ENCODE data around the gene LSG1. TPM values are rescaled to one million over a fixed set of nuclear protein-coding genes. Genes with fewer than 3 reads are reported as not detected.

Gene LSG1
- total RNA-seq, 1 donor from 2014 or later: 55.4 TPM

DNA sequence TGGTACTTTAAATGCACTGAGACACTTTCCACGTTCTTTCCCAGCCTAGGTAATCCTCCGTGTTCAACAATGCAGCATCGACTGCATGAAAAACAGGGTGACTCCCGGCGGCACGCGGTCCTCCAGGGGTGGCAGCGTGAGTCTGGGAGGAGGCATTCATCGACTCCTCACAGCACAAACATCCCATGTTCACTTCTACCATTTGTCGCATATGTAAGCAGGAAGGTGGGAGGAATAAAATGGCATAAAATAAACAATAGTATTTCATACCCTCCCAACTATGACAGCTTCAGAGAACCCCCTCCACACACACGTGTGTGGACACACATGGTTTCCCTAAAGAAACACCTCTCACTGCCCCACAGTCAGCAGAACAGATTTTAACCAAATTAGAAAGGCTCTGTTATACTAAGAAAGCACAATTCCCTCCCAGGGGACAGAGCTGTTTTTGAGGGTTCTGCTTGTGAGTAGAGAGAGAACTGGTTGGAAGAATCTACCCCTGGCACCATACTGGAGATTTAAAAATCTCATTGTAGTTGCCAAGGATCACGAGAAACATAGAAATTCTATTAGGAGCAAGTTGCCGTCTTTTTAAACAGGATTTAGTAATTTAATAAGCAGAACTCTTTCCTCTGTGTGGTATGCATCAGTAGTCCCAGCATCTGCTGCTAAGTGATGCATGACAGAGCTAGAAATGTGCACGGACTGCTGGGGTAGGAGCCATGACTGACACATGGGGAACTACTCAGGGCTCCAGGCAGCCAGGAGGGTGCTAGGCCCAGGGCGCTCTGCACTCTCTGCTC, 19.7 kb upstream of the LSG1 start:
- intact Hi-C loops (cut with micrococcal nuclease): loop anchor here (1.0 kb wide), 1 partner anchor 46 kb away; no protein-coding TSS in a partner anchor
- Mint-ChIP-seq H3K9me3 (no peaks in the 10 kb centered on the region), H3K4me3 (peak overlapping the region; percentile 73), H3K36me3 (ENCODE audit: low read depth) (peaks cover 13% of the 10 kb centered on the region), H3K4me1 (peaks cover 84% of the 10 kb centered on the region), H3K27ac (peak overlapping the region; percentile 97), H3K27me3 (no peaks in the 10 kb centered on the region)
- POLR2A ChIA-PET: interaction anchor here (0.6 to 4.0 kb wide), 24 partner anchors 9 to 851 kb away, joined by 3 to 47 read pairs (median 4); partner anchors contain the start of genes LSG1, PPP1R2 and XXYLT1
- TF ChIP-seq, protein P1, sequence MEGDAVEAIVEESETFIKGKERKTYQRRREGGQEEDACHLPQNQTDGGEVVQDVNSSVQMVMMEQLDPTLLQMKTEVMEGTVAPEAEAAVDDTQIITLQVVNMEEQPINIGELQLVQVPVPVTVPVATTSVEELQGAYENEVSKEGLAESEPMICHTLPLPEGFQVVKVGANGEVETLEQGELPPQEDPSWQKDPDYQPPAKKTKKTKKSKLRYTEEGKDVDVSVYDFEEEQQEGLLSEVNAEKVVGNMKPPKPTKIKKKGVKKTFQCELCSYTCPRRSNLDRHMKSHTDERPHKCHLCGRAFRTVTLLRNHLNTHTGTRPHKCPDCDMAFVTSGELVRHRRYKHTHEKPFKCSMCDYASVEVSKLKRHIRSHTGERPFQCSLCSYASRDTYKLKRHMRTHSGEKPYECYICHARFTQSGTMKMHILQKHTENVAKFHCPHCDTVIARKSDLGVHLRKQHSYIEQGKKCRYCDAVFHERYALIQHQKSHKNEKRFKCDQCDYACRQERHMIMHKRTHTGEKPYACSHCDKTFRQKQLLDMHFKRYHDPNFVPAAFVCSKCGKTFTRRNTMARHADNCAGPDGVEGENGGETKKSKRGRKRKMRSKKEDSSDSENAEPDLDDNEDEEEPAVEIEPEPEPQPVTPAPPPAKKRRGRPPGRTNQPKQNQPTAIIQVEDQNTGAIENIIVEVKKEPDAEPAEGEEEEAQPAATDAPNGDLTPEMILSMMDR (IDR thresholded peaks at IDR 0.05): no peak
- DNase-seq (peak; percentile 30), ATAC-seq (ENCODE audit: low read depth) (peak; percentile 62)
- CTCF ChIA-PET: interaction anchor here (0.8 to 3.1 kb wide), 4 partner anchors 9 to 580 kb away, joined by 3 to 13 read pairs (median 4); partner anchors contain the start of gene XXYLT1

DNA sequence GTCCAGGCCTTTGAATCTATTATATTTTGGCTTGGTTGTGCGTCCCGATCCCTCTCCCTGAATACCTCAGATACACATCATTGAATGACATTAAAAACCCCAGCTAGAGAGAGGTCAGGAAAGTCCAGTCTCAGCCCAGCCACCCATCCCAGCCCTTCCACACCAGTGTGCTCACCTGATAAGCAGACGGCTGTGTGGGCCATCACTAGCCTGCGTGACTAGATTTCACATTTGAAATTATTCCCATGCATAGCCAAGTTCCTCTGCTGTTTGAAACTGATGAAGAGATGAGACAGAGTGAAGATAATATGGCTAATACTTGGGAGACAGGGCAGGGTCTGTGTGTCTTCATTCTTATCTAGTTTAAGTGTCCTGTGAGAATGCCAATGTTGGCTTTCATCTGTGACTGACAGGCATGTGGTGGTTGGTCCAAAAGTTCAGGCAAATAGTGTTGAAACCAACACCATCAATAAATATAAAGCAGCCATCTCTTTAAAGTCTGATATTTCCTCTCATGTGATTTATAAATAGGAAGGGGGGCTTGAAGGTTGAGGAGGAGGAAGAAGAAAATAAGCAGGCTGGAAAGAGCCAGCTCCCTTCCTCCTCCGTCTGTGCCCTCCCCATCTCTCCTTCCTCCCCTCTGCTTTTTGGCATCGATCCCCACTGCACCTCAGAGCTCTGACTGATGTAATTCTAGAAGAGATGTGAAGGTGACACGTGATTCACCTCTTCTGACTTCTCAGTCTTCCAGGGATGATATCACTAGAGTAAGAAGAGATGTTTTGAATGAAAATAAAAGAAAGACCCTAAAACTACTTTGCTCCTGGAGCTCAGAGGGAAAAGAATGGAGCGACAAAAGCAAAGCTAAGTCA, 18.7 kb upstream of the LSG1 start:
- no peaks in the 10 kb centered on the region for H3K9me3 Mint-ChIP-seq
- H3K4me3 Mint-ChIP-seq: peak overlapping the region; percentile 73
- CTCF ChIA-PET: interaction anchor here (0.8 to 3.1 kb wide), 4 partner anchors 8 to 580 kb away, joined by 3 to 13 read pairs (median 4); partner anchors contain the start of gene XXYLT1
- TF ChIP-seq, protein P1 (IDR thresholded peaks at IDR 0.05): no peak
- DNase-seq (no peak), ATAC-seq (ENCODE audit: low read depth) (no peak)
- peak overlapping the region; percentile 97 for H3K27ac Mint-ChIP-seq
- POLR2A ChIA-PET: interaction anchor here (0.6 to 4.0 kb wide), 23 partner anchors 8 to 852 kb away, joined by 3 to 47 read pairs (median 4); partner anchors contain the start of genes LSG1, PPP1R2 and XXYLT1
- H3K36me3 Mint-ChIP-seq (ENCODE audit: low read depth): peaks cover 17% of the 10 kb centered on the region
- H3K27me3 Mint-ChIP-seq: no peaks in the 10 kb centered on the region
- H3K4me1 Mint-ChIP-seq: peaks cover 79% of the 10 kb centered on the region
- intact Hi-C loops (cut with micrococcal nuclease): loop anchor here (1.0 kb wide), 1 partner anchor 47 kb away; no protein-coding TSS in a partner anchor

DNA sequence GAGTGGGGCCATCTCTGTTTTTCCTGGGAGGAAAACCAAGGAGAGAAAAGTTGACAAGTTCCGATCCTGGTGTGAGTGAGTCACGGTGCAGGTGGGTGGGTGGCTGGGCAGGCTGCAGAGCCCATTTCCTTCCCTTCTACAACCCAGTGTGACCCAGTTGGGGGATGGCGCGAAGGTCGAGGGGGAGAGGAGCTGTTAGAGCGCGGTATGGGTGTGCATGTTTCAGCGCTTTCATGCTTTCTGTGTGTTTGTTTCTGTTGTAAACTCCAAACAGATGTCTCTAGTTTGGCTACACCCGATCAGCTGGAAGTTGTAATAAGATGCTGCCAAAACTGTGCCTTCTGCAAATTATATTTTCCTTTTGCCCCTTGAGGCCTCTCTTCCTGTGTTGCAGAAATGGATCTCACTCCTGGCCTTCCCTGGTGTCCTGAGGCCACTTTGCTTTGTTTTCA, 17.5 kb upstream of the LSG1 start:
- Mint-ChIP-seq H3K27ac (peak overlapping the region; percentile 92), H3K4me1 (peaks cover 80% of the 10 kb centered on the region), H3K4me3 (peak overlapping the region; percentile 91), H3K27me3 (no peaks in the 10 kb centered on the region), H3K9me3 (no peaks in the 10 kb centered on the region), H3K36me3 (ENCODE audit: low read depth) (peaks cover 20% of the 10 kb centered on the region)
- intact Hi-C loops (cut with micrococcal nuclease): loop anchor here (2.0 to 10.0 kb wide), 4 partner anchors 465 to 1945 kb away; partner anchors contain the start of genes ACAP2, NRROS and TNK2
- TF ChIP-seq, protein P1 (IDR thresholded peaks at IDR 0.05): no peak
- CTCF ChIA-PET: interaction anchor here (1.0 to 3.1 kb wide), 3 partner anchors 47 to 581 kb away, joined by 3 to 19 read pairs (median 3); partner anchors contain the start of gene XXYLT1
- POLR2A ChIA-PET: interaction anchor here (0.6 to 5.9 kb wide), 9 partner anchors 17 to 848 kb away, joined by 3 to 83 read pairs (median 4); partner anchors contain the start of genes LSG1 and XXYLT1
- DNase-seq (no peak), ATAC-seq (ENCODE audit: low read depth) (no peak)

DNA sequence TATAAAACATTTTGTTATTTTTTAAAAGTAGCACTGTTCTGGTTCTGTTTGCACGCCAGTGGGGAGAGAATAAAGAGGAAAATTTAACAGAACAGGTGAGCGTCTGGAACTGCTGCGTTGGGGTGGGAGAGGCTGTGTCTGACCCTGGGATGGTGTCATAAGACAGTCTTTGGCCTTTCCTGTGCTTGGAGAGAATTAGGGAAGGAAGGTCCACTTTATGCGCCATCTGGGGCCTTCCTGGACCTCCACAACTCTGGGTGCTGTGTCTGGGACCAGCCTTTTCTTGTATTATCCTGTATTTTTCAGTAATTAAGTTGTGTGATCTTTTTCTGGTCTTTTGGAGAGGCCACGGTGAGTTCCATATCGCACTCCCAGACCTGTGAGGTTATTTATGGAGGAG, 17.0 kb upstream of the LSG1 start:
- peaks cover 81% of the 10 kb centered on the region for H3K4me1 Mint-ChIP-seq
- POLR2A ChIA-PET: interaction anchor here (1.0 to 7.9 kb wide), 20 partner anchors 16 to 582 kb away, joined by 3 to 127 read pairs (median 8); partner anchors contain the start of genes LSG1 and XXYLT1
- H3K9me3 Mint-ChIP-seq: no peaks in the 10 kb centered on the region
- DNase-seq: no peak
- peak overlapping the region; percentile 91 for H3K4me3 Mint-ChIP-seq
- TF ChIP-seq, protein P1 (IDR thresholded peaks at IDR 0.05): no peak
- intact Hi-C loops (cut with micrococcal nuclease): loop anchor here (1.0 to 10.0 kb wide), 6 partner anchors 80 to 1946 kb away; partner anchors contain the start of genes ACAP2, NRROS and TNK2
- H3K27ac Mint-ChIP-seq: peak overlapping the region; percentile 92
- no peaks in the 10 kb centered on the region for H3K27me3 Mint-ChIP-seq
- ATAC-seq (ENCODE audit: low read depth): no peak
- peaks cover 20% of the 10 kb centered on the region for H3K36me3 Mint-ChIP-seq (ENCODE audit: low read depth)
- CTCF ChIA-PET: interaction anchor here (1.0 to 8.0 kb wide), 9 partner anchors 17 to 853 kb away, joined by 3 to 176 read pairs (median 5); partner anchors contain the start of genes LSG1, PPP1R2 and XXYLT1

All from activated B cell treated with CpG ODN at 0.5 μM for 24 hours (primary cell).